HepG2 (cell line): ENCODE results near the gene WDR82. TPM values are rescaled to one million over a fixed set of nuclear protein-coding genes. Genes with fewer than 3 reads are reported as not detected.

ENCODE experiments used
- ARNT2 ChIP-seq: sonication (generic); formaldehyde crosslinking; IDR thresholded peaks from 2 replicates; pipeline ENCODE4 v1.8.0; 2022; ENCODE audit warnings: mild to moderate bottlenecking, low read depth, missing genetic modification reagents, moderate library complexity
- EZH2 ChIP-seq: conservative IDR thresholded peaks from 2 replicates; pipeline ENCODE4 v1.6.1; 2012; ENCODE audit warnings: mild to moderate bottlenecking, low read depth, low read length, moderate library complexity
- HMGA1 ChIP-seq: sonication (generic); formaldehyde crosslinking; conservative IDR thresholded peaks from 2 replicates; pipeline ENCODE4 v1.4.0; 2020; ENCODE audit warnings: missing genetic modification reagents
- MLLT10 ChIP-seq: sonication (generic); formaldehyde crosslinking; IDR thresholded peaks from 2 replicates; pipeline ENCODE4 v1.4.0; 2020; ENCODE audit warnings: missing genetic modification reagents
- MNT ChIP-seq: fragments of 450-650 bp; IDR thresholded peaks from 2 replicates; pipeline ENCODE4 v1.6.1; 2016
- MZF1 ChIP-seq: sonication (generic); formaldehyde crosslinking; IDR thresholded peaks from 2 replicates; pipeline ENCODE4 v1.8.1; 2023; ENCODE audit warnings: mild to moderate bottlenecking, missing genetic modification reagents, borderline replicate concordance
- NR2F6 ChIP-seq, 2 experiments: IDR thresholded peaks; 2 replicates each; pipeline ENCODE4 v1.6.1; 2016; ENCODE audit warnings: antibody characterized with exemption in 1 of 2, mild to moderate bottlenecking in 1 of 2
- RARA ChIP-seq: IDR thresholded peaks from 2 replicates; pipeline ENCODE4 v1.6.1; 2016; ENCODE audit warnings: missing genetic modification reagents, missing compliant biosample characterization
- RERE ChIP-seq: IDR thresholded peaks from 2 replicates; pipeline ENCODE4 v1.6.1; 2016; ENCODE audit warnings: low read depth, missing genetic modification reagents, missing compliant biosample characterization
- RFX3 ChIP-seq: IDR thresholded peaks from 2 replicates; pipeline ENCODE4 v1.6.1; 2016; ENCODE audit warnings: missing biosample characterization, missing genetic modification reagents
- SIX1 ChIP-seq: sonication (generic); formaldehyde crosslinking; IDR thresholded peaks from 2 replicates; pipeline ENCODE4 v1.4.0; 2020; ENCODE audit warnings: missing genetic modification reagents, borderline replicate concordance
- TARDBP ChIP-seq: sonication (generic); formaldehyde crosslinking; IDR thresholded peaks from 2 replicates; pipeline ENCODE4 v1.8.0; 2022; ENCODE audit warnings: mild to moderate bottlenecking, missing genetic modification reagents
- THAP11 ChIP-seq: IDR thresholded peaks from 2 replicates; pipeline ENCODE4 v1.6.1; 2016; ENCODE audit warnings: missing biosample characterization, missing genetic modification reagents
- ZBTB34 ChIP-seq: sonication (generic); formaldehyde crosslinking; IDR thresholded peaks from 2 replicates; pipeline ENCODE4 v1.8.0; 2022; ENCODE audit warnings: mild to moderate bottlenecking, missing genetic modification reagents
- ZFP37 ChIP-seq: sonication (generic); formaldehyde crosslinking; IDR thresholded peaks from 2 replicates; pipeline ENCODE4 v1.4.0; 2020; ENCODE audit warnings: missing genetic modification reagents, borderline replicate concordance
- ZNF326 ChIP-seq: sonication (generic); formaldehyde crosslinking; IDR thresholded peaks from 2 replicates; pipeline ENCODE4 v1.4.0; 2020; ENCODE audit warnings: missing genetic modification reagents, borderline replicate concordance
- ZNF335 ChIP-seq: sonication (generic); formaldehyde crosslinking; IDR thresholded peaks from 2 replicates; pipeline ENCODE4 v1.4.0; 2020; ENCODE audit warnings: missing genetic modification reagents
- ZNF337 ChIP-seq: sonication (generic); formaldehyde crosslinking; IDR thresholded peaks from 2 replicates; pipeline ENCODE4 v1.5.1; 2020; ENCODE audit warnings: missing genetic modification reagents, low read depth, mild to moderate bottlenecking, borderline replicate concordance
- ZNF430 ChIP-seq: sonication (generic); formaldehyde crosslinking; IDR thresholded peaks from 2 replicates; pipeline ENCODE4 v1.9.0; 2021; ENCODE audit warnings: mild to moderate bottlenecking, missing genetic modification reagents
- ZNF775 ChIP-seq: sonication (generic); formaldehyde crosslinking; IDR thresholded peaks from 2 replicates; pipeline ENCODE4 v1.4.0; 2020; ENCODE audit warnings: missing genetic modification reagents, mild to moderate bottlenecking, moderate library complexity, borderline replicate concordance
- ZNF839 ChIP-seq: sonication (generic); formaldehyde crosslinking; IDR thresholded peaks from 2 replicates; pipeline ENCODE4 v1.4.0; 2020; ENCODE audit warnings: missing genetic modification reagents, mild to moderate bottlenecking, borderline replicate concordance
- ZSCAN12 ChIP-seq: sonication (generic); formaldehyde crosslinking; IDR thresholded peaks from 2 replicates; pipeline ENCODE4 v1.9.0; 2021; ENCODE audit warnings: mild to moderate bottlenecking, missing genetic modification reagents
- polyA plus RNA-seq, 8 experiments: library from polyadenylated mRNA; depleted of rRNA in 3 of 8; stranded (reverse) in 7 of 8; unstranded in 1 of 8; fragments of >200 nt; fragmentation: Illumina TruSeq in 4 of 8; extraction: Trizol in 4 of 8; gene quantifications; 2 replicates each; pipeline versions ENCODE4 v1.2.1 to v1.2.3, GENCODE V29; 2011 to 2016; ENCODE audit warnings: low read depth in 4 of 8, missing spikeins in 1 of 8, mixed read lengths in 1 of 8; ENCODE audit not compliant: insufficient read depth in 1 of 8
- total RNA-seq, 5 experiments: library from RNA; depleted of rRNA; stranded (reverse); fragments of >200 nt; fragmentation: Illumina TruSeq; extraction: Trizol; gene quantifications; 2 replicates each; pipeline ENCODE4 v1.2.3, GENCODE V29; 2016; ENCODE audit warnings: low read depth in 1 of 5

Gene WDR82
- total and polyA plus RNA-seq, 2 of the 13 experiments (the other 11 are each of a cell fraction or from before 2014, with no cell fraction given): 39.1 to 59.5 TPM

- TF ChIP-seq ARNT2 (CRISPR knock-in tag) (0 out of 2 replicates have a peak, but pooled peaks have one; percentile 42), MNT (peak; percentile 63), NR2F6 (IDR thresholded peaks at IDR 0.05) (peak; percentile 100), NR2F6 (CRISPR knock-in tag; IDR thresholded peaks at IDR 0.05) (peak; percentile 100), EZH2 (no peak), ZNF326 (CRISPR knock-in tag) (no peak), HMGA1 (CRISPR knock-in tag) (no peak), RFX3 (CRISPR knock-in tag) (no peak), ZNF775 (CRISPR knock-in tag) (0 out of 2 replicates have a peak, but pooled peaks have one; percentile 40), ZNF335 (no peak), ZFP37 (CRISPR knock-in tag) (no peak), RARA (CRISPR knock-in tag) (peak; percentile 92), RERE (CRISPR knock-in tag) (no peak), ZNF337 (CRISPR knock-in tag) (no peak), ZBTB34 (CRISPR knock-in tag) (peak; percentile 46; the same call in 1 of the 2 replicates), TARDBP (CRISPR knock-in tag) (peak; percentile 98; the same call in 1 of the 2 replicates), ZNF839 (CRISPR knock-in tag) (no peak), MLLT10 (no peak), SIX1 (CRISPR knock-in tag) (no peak), ZNF430 (CRISPR knock-in tag) (no peak), ZSCAN12 (CRISPR knock-in tag) (no peak), MZF1 (CRISPR knock-in tag) (no peak), THAP11 (CRISPR knock-in tag) (peak; percentile 69; the same call in 1 of the 2 replicates)
Measured at GRCh38 chr3:52238193-52238760, 40.2 kb downstream of the WDR82 start (continued).
